DMS 273 (cell line): Measurements from ENCODE around the gene ANAPC13.

Source experiments
- DNase-seq: peaks from one replicate; lab custom pipeline; 2025; ENCODE audit not compliant: unreplicated experiment; lab: John Stamatoyannopoulos, UW

The ANAPC13 gene, protein sequence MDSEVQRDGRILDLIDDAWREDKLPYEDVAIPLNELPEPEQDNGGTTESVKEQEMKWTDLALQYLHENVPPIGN

DNA sequence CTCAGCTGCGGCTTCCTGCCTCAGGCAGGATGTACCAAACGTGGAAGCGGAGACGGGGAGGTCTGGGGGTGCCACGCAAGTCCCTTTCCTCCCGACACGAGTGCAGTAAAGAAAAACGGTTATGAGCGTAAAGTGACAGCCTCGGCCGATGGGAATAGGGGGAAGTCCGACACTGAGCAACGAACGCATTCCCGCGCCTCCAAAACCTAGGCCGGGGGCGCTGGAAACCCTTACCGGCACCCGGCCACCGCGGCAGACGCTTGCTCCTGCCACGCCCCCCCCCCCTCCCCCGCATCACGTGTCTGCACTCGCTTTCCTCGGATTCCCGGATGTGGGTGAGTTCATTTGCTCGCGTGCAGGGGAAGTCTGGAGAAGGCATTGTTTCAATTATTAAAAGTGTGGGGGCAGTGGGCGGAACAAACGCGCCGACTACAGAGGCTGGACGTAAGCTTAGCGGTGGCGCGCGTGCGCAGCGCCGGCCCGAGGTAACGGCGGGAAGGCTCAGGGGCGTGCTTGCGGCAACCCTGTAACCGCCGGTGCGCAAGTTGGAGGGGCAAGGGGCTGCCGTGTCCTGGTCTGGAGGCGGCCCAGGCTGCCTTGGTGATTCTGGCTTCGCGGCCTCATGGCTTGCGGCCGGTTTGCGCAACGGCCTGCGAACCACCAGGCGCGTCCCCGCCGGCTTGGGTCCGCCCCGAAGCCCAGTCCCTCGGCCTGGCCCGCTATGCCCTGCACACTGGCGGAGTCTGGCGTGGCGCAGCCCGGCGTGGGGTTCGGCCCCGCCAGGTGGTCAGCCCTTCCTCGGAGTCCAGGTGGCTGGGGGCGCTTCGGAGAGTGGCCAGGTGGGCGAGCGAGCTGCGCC, at the start of gene ANAPC13, which contains the start of gene CEP63:
Gene ANAPC13 (minus strand): TSS at position 268 of the 859 bp plus-strand sequence. CDS start 3,081 bp downstream, outside the sequence.
Gene CEP63 (plus strand): TSS at position 340 of the 859 bp plus-strand sequence. CDS start 9,264 bp downstream, outside the sequence.
- DNase-seq: peak; percentile 100

DNA sequence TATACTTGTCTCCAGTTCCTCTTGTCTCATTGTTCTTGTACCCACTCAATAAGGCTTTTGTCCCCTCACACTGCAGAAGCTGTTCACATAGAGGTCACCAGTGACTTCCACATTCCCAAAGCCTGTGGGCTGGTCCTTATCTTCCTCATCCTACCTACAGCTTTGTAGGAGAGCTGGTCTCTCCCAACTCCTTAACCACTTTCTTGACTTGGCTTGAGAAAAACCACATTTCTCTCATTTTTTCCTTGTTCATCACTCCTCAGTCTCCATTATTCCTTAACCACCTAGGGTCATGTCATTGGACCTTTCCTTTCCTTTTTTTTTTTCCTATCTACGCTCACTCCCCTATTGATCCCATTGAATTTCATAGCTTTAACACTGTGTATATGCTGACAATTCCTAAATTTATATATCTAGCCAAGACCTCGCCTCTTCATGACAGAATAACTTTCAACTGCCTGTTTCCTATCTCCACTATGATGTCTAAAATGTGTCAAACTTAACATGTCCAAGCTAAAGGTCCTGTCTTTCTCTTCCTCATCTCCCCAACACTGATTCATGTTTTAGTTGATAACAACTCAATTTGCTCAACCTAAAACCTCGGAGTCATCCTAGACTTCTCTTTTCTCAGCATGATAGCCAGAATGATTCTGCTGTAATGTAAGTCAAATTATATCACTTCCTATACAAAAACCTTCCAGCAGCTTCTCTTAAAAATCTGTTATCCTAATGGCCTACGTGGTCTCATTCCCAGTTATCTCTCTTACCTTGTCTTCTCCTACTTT, 49.6 kb upstream of the ANAPC13 start:
- no peak for DNase-seq

DNA sequence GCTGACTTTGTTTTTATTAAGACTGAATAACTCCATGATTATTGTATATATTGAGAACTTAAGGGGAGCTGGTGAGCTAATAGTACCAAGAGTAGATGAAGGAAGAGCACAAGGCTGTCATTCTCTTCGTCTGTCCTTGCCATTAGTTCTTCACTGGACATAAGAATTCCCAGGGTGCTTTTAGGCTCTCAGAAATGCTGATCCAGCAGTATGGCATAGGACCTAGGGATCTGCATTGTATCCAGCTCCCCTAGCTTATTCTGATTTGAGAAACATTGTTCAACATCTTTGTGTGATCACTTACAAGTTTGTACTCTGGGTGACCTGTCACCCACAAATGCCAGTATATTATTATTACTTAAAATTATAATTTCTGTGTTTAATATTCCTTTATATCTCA, 47.7 kb upstream of the ANAPC13 start:
- DNase-seq: no peak

DNA sequence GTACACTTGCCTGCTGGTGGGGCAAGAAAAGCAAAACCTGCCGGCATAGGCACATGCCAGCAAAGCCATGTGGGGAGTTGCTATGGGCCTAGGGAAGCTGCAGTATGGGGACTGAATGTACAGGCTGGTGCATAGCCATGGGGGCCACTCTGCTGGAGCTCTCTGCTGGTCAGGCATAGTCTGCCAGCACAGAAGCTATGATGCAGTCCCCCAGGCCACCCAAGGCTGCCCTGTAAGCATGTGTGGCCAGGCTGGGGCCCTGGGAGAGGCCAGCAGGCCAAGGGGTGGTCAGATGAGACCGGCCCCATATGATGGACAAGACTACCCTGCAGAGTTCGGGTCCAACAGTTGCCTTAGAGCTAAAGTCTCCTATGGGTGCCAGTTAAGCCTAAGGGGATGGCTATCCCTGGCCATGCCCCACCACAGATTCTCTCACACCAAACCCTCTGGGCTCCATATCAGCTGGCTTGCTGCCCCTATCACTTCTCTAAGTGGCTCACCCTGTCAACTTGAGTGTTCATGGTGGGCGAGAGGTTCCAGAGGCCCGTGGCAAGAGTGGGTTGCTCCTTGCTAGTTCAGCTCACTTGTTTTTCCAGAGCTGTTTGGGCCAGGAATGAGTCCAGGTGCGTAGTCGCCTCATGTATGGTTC, 41.9 kb upstream of the ANAPC13 start:
- DNase-seq: no peak

DNA sequence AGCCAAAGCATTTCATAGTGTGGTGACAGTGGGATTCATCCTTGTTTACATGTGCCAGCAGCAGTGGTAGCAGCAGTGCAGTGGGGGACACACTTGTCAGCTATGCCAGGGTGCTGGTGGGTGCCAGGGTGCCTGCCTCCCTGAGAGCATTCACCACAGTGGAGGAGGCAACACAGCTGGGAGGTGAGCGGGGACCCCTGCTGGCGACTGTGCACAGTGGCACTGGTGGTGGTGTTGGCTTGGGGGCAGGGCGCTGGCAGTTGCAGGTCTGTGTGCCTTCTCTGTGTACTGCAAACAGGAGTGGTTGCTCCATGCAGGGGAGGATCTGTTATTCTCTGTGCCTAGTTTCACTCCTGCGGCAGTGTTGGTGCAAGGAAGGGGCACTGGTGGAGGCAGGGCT, 41.3 kb upstream of the ANAPC13 start:
- peak; percentile 35 for DNase-seq

DNA sequence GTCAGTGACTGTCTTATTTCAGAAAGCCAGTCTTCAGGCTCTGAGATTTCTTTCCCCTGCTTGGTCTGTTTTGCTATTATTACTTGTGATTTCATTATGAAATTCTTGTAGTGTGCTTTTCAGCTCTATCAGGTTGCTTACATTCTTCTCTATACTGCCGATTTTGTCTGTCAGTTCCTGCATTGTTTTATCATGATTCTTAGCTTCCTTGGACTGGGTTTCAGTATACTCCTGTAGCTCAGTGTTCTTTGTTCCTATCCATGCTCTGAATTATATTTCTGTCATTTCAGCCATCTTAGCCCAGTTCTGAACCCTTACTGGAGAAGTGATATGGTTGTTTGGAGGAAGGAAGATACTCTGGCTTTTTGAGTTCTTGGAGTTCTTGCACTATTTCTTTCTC, 40.5 kb upstream of the ANAPC13 start:
- no peak for DNase-seq

DNA sequence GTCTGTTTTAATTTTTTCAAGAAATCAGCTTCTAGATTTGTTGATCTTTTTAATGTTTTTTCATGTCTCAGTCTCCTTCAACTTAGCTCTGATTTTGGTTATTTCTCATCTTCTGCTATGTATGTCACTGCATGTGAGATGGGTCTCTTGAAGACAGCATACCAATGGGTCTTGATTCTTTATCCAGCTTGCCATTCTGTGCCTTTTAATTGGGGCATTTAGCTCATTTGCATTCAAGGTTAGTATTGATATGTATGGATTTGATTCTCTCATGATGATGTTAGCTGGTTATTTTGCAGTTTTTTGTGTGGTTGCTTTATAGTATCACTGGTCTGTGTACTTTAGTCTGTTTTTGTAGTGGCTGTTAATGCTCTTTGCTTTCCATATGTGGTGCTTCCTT, 39.5 kb upstream of the ANAPC13 start:
- DNase-seq: no peak

DNA sequence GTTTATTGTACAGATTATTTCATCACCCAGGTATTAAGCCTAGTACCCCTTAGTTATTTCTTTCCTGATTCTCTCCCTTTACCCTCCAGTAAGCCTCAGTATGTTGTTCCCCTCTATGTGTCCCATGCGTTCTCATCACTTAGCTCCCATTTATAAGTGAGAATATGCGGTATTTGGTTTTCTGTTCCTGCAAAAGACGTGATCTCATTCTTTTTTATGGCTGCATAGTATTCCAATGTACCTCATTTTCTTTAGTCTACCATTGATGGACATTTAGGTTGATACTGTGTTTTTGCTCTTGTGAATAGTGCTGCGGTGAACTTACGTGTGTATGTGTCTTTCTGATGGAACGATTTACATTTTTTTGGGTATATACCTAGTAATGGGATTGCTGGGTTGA, 36.8 kb upstream of the ANAPC13 start:
- no peak for DNase-seq

DNA sequence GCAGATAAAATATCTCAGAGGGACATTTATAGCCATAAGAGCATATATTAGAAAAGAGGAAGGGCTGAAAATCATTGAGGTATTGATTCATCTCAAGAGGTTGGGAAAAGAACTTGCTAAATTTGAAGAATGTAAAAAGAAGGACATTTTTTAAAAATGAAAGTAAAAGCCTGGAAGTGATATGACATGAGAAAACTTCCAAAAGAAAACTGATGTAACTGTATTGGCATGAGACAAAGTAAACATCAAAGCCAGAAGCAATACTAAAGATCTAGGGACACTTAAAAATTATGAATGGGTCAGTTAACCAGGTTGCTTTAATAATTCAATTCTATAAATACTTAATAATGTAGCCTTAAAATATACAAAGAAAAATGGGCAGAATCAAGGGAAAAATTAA, 32.0 kb upstream of the ANAPC13 start:
- no peak for DNase-seq

DNA sequence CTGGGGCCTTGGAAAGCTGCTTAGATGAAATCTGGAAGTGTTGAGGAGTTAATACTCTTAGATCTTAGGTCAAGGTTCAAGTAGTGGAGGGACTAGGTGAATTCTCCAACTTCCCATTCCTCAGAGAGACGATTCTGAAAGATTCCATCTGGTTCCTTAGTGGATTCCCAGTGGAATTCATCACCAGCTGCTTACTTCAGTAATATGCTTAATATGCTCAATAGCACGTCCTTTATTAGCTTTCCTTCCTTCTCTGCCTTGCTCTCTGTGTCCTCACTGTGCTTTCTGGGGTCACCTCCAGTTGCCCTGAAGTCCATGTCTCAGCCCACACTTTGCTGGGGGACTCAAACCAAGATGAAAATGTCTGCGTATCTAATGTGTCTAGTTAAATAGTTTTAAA, 31.1 kb upstream of the ANAPC13 start:
- DNase-seq: peak; percentile 67

DNA sequence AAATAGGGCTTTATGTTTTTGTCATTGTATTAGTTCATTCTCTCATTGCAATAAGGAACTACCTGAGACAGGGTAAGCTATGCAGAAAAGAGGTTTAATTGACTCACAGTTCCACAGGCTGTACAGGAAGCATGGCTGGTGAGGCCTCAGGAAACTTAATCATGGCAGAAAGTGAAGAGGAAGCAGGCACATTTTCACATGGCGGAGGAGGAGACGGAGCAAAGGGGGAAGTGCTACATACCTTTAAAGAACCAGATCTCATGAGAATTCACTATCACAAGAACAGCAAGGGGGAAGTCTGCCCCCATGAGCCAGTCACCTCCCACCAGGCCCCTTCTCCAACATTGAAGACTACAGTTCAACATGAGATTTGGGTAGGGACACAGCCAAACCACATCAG, 25.7 kb upstream of the ANAPC13 start:
- DNase-seq: no peak

DNA sequence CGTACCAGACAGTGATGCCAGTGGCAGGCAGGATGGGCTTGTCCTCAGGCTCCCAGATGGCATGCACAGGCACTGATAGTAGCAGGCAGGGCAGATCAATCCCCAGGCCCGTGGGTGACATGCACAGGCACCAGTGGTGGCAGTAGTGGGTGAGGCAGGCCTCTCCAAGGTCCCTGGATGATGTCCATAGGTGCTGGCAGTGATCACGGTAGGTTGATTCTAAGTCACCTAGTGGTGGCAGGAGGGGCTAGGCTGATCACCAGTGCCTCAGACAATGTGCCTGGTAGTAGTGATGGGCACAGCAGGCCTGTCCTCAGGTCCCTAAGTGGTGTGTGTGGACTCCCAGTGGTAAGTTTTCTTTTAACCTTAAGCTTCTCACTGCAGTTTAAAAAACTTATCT, 19.7 kb upstream of the ANAPC13 start:
- DNase-seq: no peak

DNA sequence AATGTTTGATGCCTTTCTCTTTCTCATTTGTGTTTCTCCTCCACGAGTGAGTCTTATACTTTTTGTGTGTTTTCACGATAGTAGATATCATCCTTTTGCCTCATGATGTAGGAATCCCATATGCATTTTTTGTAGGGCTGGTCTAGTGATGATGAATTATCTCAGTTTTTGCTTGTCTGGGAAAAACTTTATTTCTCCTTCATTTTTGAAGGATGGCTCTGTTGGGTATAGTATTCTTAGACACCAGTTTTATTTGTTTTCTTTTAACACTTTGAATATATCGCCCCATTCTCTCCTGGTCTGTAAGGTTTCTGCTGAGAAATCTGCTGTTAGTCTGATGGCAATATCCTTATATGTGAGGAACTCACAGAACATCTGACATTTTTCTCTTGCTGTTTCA, 18.3 kb upstream of the ANAPC13 start:
- no peak for DNase-seq

DNA sequence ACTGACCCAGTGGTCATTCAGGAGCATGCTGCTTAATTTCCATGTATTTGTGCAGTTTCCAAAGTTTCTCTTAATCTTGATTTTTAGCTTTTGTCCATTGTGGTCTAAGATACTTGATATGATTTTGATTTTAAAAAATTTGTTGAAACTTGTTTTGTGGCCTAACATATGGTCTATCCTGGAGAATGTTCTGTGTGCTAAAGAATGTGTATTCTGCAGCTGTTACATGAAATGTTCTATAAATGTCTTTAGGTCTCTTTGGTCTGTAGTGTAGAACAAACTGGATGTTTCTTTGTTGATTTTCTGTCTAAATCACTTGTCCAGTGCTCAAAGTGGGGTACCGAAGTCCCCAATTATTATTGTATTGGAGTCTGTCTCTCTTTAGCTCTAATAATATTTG, 17.5 kb upstream of the ANAPC13 start:
- DNase-seq: no peak

DNA sequence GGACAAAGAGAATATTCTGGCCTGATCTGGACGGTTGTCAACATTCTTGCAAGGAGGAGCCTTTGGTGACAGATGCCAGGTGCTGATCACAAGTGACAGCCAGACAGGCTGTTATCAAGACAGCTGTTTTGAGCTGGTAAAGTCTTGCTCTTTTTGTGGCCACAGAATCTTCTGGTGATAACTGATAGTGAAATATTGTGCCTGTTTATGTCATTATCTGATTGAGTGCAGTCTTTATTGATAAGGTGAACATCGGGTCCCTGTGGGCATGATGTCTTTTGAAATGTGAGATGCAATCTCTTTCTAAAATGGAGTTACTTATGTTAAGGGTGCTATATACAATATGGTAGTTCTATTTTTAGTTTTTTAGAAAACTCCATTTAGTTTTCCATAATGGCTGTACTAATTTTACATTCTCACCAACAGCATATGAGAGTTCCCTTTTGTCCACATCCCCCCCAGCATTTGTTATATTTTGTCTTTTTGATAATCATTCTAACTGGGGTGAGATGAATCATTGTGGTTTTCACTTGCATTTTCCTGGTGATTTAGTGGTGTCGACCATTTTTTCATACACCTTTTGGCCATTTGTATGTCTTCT, 10.8 kb upstream of the ANAPC13 start:
- peak; percentile 27 for DNase-seq

DNA sequence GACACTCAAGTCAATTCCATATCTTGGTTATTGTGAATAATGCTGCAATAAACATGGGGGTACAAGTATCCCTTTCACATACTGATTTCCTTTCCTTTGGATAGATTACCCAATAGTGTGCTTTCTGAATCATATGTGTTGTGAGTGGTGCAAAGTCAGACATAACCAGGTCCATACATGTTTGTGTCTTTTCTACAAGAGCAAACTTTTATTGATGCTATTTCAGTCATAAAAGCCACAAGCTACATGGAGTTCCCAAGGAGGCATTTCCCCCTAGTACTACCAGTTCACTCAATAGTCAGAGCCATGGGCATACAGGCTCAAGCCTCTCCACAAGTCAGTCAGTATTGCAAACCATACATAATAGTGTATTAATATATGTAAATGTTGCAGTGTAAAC, 10.2 kb upstream of the ANAPC13 start:
- no peak for DNase-seq

DNA sequence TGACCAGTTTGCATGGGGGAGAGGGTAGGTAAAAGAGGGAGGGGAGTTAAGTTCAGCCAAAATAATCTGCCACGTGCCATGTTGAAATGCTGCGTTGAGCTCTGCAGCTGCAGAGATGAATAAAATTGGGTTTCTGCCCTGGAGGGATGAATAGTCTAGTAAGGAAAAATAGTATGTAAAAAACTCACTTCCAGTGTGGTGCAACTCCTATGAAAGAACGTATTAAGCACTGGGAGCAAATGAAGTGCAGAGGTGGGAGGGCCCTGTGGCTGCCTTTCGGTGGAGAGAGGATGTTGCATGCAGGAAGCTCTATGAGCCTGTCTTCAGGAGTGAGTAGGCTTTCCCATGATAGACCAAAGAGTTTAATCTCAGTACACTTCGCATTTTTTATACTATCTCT, 8.7 kb upstream of the ANAPC13 start:
- DNase-seq: no peak

DNA sequence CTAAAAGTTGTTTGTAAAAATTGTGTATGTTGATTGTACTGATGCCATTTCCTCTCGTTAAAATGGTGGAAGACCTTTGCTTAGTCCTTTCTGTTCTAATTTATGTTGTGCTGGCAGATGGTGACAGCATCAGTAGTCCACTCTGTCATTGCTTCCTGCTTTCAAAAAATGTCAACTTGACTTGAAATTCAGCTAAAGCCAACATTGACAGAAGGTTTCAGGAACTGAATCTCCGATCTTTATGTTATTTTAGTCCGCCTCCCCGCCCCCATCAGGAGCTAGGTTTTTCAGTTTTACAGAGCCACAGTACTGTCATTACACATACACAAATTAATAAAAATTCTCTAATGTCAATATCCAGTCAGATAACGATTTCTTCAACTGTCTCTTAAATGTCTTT, 1.6 kb upstream of the ANAPC13 start:
- DNase-seq: peak; percentile 53

DNA sequence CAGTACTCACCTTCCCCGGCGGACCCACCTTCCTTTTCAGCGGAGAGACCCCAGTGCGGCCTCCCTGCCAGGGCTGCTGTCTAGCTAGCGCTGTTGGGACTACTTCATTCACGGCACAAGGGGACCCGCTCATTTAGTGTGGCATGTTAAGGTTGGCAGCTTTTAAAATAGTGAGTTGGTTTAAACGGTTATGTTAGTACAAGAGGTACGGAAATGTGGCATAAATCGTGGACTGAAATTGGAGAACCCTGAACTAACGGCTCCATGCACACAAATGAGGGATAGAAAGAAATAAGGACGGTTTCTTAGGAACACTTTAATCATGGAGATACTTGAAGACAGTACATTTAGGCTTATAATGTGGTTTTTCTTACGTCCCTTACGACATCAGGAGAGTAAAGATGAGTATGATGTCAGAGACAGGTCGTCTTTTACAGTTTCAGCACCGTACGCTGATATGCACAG, 824 bp upstream of the ANAPC13 start:
- peak; percentile 78 for DNase-seq

DNA sequence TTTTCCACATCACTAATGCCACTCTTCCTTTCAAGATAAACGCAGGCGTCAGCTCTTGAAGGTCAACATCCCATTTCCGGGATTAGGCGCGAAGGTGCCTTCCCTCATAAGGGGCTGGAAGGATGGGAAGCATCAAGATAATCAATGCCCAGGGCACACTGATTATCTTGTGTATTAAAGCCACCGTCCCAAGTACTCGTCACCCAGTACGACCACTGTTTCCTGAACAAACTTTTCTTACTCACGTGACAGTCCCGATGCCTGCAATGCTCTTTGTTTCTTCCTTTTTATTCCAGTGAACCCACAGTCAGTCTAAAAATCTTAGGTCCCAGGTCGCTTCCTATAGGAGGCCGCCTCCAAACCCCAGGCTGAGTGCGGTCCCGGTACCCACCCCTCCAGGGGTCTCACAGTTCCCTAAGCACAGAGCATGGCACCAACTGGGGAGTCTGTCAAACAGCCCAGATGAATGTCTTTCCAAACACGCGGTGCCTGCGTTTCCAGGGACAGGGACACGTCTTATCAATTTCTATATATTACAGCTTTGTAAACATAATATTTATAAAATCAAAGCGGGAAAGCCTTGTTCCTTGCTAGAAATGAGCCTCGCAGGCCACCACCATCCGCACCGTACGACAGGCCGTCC, 589 bp downstream of the ANAPC13 start:
- peak; percentile 73 for DNase-seq
